GM12801 (cell line): ENCODE data around the gene FRAS1.

Source experiments
- TF ChIP-seq, protein P1 (sequence below): IDR thresholded peaks from one replicate; pipeline ENCODE4 v1.5.1; 2011; ENCODE audit warnings: control low read depth; ENCODE audit not compliant: insufficient read length; ENCODE audit errors: extremely low read depth

Gene FRAS1

DNA sequence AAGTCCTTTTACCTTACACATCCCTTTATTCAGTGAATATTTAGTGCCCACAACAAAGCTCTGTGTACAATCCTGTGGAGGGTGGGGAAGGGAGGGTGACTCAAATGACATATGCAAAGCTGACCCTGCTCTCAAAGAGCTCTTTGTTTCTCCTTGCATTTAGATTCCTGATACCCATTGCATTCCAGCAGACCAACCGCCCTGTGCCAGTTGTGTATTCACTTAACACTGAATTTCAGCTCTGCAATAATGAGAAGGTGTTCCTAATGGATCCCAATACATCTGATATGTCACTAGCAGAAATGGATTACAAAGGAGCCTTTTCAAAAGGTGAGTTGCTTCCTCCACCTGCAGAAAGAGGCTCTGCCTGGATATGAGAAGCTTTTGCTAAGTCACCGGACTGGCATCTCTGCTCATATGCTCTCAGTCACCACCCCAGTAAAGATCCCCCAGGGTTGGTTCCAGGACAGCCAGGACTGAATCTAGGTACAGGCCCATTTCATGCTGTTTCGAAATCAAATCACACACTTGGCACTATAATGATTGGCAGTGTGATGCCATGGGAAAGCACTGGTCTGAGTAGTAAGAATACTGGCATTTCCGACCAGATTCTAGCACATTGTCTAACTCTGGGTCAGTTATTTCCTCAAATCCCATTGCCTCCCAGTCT, 477.3 kb downstream of the FRAS1 start:
- TF ChIP-seq, protein P1, sequence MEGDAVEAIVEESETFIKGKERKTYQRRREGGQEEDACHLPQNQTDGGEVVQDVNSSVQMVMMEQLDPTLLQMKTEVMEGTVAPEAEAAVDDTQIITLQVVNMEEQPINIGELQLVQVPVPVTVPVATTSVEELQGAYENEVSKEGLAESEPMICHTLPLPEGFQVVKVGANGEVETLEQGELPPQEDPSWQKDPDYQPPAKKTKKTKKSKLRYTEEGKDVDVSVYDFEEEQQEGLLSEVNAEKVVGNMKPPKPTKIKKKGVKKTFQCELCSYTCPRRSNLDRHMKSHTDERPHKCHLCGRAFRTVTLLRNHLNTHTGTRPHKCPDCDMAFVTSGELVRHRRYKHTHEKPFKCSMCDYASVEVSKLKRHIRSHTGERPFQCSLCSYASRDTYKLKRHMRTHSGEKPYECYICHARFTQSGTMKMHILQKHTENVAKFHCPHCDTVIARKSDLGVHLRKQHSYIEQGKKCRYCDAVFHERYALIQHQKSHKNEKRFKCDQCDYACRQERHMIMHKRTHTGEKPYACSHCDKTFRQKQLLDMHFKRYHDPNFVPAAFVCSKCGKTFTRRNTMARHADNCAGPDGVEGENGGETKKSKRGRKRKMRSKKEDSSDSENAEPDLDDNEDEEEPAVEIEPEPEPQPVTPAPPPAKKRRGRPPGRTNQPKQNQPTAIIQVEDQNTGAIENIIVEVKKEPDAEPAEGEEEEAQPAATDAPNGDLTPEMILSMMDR, result no peak

DNA sequence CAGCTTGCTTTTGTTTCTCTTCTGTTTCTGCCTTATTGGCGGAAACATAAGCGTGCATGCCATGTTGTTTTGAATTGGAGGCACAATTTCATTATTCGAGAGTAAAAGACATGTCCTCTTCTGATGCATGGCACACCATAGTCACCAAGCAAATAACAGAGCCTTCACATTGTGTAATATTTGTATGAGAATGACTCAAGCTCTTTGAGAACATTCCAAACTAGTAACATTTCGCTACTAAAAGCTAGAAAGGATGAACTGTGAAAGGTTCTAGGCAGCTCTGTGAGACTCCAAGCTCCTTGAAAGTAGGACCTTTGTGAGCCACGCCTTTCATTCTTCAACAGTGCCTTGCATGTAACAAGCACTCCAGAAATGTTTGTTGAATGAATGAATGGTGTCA, 485.2 kb downstream of the FRAS1 start:
- TF ChIP-seq, protein P1, result no peak

GRCh38 chr4:78543424-78544125, 486.5 kb downstream of the FRAS1 start:
- TF ChIP-seq, protein P1, result no peak

- TF ChIP-seq, protein P1, result no peak
These were observed 487.6 kb downstream of the FRAS1 start for GRCh38 chr4:78544678-78545077.

- TF ChIP-seq, protein P1, result no peak
These were observed 488.4 kb downstream of the FRAS1 start for GRCh38 chr4:78545275-78546246.

- TF ChIP-seq, protein P1, result no peak
These were observed 494.6 kb downstream of the FRAS1 start, which contains the start of gene ANXA3 for GRCh38 chr4:78551420-78552351. Gene ANXA3, plus strand, starts transcription at chr4:78551770. Its CDS starts 2,704 bp downstream, at chr4:78554474.
